ENCODE measurements around the gene CHP1.

DNA sequence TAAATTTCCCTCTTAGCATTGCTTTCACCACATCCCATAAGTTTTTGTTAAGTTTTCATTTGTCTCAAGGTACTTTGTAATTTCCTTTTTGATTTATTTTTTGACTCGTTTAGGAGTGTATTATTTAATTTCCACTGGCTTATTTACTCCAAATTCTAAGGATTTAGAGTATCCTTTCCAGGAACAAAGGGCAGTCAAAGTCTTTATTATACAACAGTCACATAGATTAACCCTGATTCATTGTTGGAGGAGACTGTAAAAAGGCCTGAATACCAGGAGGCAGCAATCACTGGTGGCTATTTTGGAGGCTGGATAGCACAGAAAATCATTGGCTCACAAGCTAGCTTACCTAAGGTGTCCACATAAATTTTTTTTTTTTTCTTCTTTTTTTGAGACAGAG is 61.5 kb downstream of the CHP1 start:
- TF ChIP-seq, protein P1, sequence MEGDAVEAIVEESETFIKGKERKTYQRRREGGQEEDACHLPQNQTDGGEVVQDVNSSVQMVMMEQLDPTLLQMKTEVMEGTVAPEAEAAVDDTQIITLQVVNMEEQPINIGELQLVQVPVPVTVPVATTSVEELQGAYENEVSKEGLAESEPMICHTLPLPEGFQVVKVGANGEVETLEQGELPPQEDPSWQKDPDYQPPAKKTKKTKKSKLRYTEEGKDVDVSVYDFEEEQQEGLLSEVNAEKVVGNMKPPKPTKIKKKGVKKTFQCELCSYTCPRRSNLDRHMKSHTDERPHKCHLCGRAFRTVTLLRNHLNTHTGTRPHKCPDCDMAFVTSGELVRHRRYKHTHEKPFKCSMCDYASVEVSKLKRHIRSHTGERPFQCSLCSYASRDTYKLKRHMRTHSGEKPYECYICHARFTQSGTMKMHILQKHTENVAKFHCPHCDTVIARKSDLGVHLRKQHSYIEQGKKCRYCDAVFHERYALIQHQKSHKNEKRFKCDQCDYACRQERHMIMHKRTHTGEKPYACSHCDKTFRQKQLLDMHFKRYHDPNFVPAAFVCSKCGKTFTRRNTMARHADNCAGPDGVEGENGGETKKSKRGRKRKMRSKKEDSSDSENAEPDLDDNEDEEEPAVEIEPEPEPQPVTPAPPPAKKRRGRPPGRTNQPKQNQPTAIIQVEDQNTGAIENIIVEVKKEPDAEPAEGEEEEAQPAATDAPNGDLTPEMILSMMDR (IDR thresholded peaks at IDR 0.05): no peak
- TF ChIP-seq EZH2 (IDR thresholded peaks at IDR 0.05; ENCODE audit: borderline replicate concordance, insufficient read depth, low read depth, low read length, poor library complexity, severe bottlenecking): no peak
